Endothelial cell of umbilical vein (primary cell): ENCODE data around the gene CYP27A1. TPM values are rescaled to one million over a fixed set of nuclear protein-coding genes. Genes with fewer than 3 reads are reported as not detected.

Experiments
- BruUV-seq: library from RNA; stranded (reverse); fragments of 400-500 nt; replicated peaks from 2 replicates; lab custom pipeline; 2021; lab: Mats Ljungman, UMichigan
- CTCF ChIA-PET: fragments of 300-600, 350-600 bp; sonication (Branson Sonifier 250); formaldehyde crosslinking; loops from one replicate; lab custom pipeline; 2021; ENCODE audit warnings: antibody characterized with exemption, inconsistent platforms; lab: Charles Lee
- POLR2A ChIA-PET: fragments of 300-600, 350-600 bp; sonication (Branson Sonifier 250); formaldehyde crosslinking; loops from one replicate; lab custom pipeline; 2021; ENCODE audit warnings: antibody characterized with exemption, inconsistent platforms; lab: Charles Lee
- DNase-seq: peaks from one replicate; pipeline ENCODE4 v3.0.0-alpha.2; 2011; ENCODE audit warnings: low read depth, low spot score
- FAIRE-seq: peaks from 2 replicates; lab custom pipeline; 2011; peaks lifted over from hg19 to GRCh38; lab: Jason Lieb, UNC
- H2AFZ ChIP-seq: 2 replicates; pipeline ENCODE4 v1.6.0; 2012; ENCODE audit warnings: low read depth, low read length, control low read depth, inconsistent platforms
- H3K27ac ChIP-seq: 2 replicates; pipeline ENCODE4 v1.5.1; 2011; ENCODE audit warnings: low read depth, mild to moderate bottlenecking, control low read depth, low read length, moderate library complexity; ENCODE audit not compliant: insufficient read depth
- H3K27me3 ChIP-seq, 2 experiments: 2 replicates each; pipeline versions ENCODE4 v1.6.0 to v1.6.1; 2011; ENCODE audit warnings: low read length in 2 of 2, mixed read lengths in 1 of 2; ENCODE audit not compliant: control insufficient read depth in 2 of 2, insufficient read depth in 2 of 2
- H3K36me3 ChIP-seq, 2 experiments: 2 replicates in 1 of 2; 3 replicates in 1 of 2; pipeline ENCODE4 v1.5.1; 2011; ENCODE audit warnings: low read length in 2 of 2, mild to moderate bottlenecking in 1 of 2, moderate library complexity in 1 of 2; ENCODE audit not compliant: control insufficient read depth in 2 of 2, insufficient read depth in 2 of 2; ENCODE audit errors: extremely low read depth in 1 of 2
- H3K4me1 ChIP-seq: 3 replicates; pipeline ENCODE4 v1.5.1; 2011; ENCODE audit warnings: mild to moderate bottlenecking, low read length; ENCODE audit not compliant: control insufficient read depth, insufficient read depth; ENCODE audit errors: extremely low read depth
- H3K4me2 ChIP-seq: 2 replicates; pipeline ENCODE4 v1.6.1; 2011; ENCODE audit warnings: low read length, control low read depth, mixed read lengths; ENCODE audit not compliant: insufficient read depth
- H3K4me3 ChIP-seq, 3 experiments: fragments of 200-600 bp in 1 of 3; sonication (generic), shearing (Covaris generic) in 1 of 3; replicated peaks in 1 of 3; 2 replicates each; pipeline ENCODE4 v1.5.1; 2011 to 2016; ENCODE audit warnings: control low read depth in 3 of 3, low read length in 3 of 3, mild to moderate bottlenecking in 2 of 3, inconsistent platforms in 1 of 3, low read depth in 1 of 3, moderate library complexity in 1 of 3; ENCODE audit not compliant: insufficient read depth in 1 of 3
- H3K79me2 ChIP-seq: 2 replicates; pipeline ENCODE4 v1.6.0; 2012; ENCODE audit warnings: low read length, inconsistent platforms; ENCODE audit not compliant: control insufficient read depth, insufficient read depth
- H3K9ac ChIP-seq: replicated peaks from 2 replicates; pipeline ENCODE3; 2011; ENCODE audit warnings: low read length, control low read depth; ENCODE audit not compliant: insufficient read depth; ENCODE audit errors: extremely low read depth
- H3K9me1 ChIP-seq: replicated peaks from 3 replicates; pipeline ENCODE4 v1.6.0; 2011; ENCODE audit warnings: mild to moderate bottlenecking, low read length; ENCODE audit not compliant: control insufficient read depth, insufficient read depth; ENCODE audit errors: extremely low read depth
- H3K9me3 ChIP-seq: replicated peaks from 2 replicates; pipeline ENCODE4 v1.5.1; 2012; ENCODE audit warnings: low read length, inconsistent platforms; ENCODE audit not compliant: control insufficient read depth, insufficient read depth
- H4K20me1 ChIP-seq: replicated peaks from 2 replicates; pipeline ENCODE3; 2011; ENCODE audit warnings: mild to moderate bottlenecking, low read length; ENCODE audit not compliant: control insufficient read depth, insufficient read depth; ENCODE audit errors: extremely low read depth
- MYC ChIP-seq: IDR thresholded peaks from one replicate; pipeline ENCODE4 v1.6.1; 2011; ENCODE audit warnings: mild to moderate bottlenecking, low read depth, low read length
- POLR2A ChIP-seq: IDR thresholded peaks from 2 replicates; pipeline ENCODE4 v1.6.1; 2012; ENCODE audit warnings: low read depth, mild to moderate bottlenecking, control low read depth, low read length
- dilution Hi-C: fragments of 300-500 bp; cut with MboI; formaldehyde crosslinking; loops from one replicate; pipeline ENCODE4 v1.15.0; 2019; ENCODE audit warnings: low sequenced_read_pairs; ENCODE audit not compliant: extremely low pct_ligation_motif_present
- intact Hi-C: fragments of 100-400 bp; cut with micrococcal nuclease; formaldehyde crosslinking; loops from one replicate; pipeline ENCODE4 v1.10.0; 2022
- polyA plus RNA-seq, 4 experiments: library from polyadenylated mRNA; depleted of rRNA in 3 of 4; stranded (reverse) in 3 of 4; unstranded in 1 of 4; fragments of >200 nt; gene quantifications; 2 replicates each; pipeline versions ENCODE4 v1.2.1 to v1.2.3, GENCODE V29; 2011 to 2012; ENCODE audit warnings: missing spikeins in 1 of 4
- total RNA-seq: library from RNA; stranded (reverse); gene quantifications from 2 replicates; pipeline ENCODE4 v1.2.3, GENCODE V29; 2021

Gene CYP27A1
- total and polyA plus RNA-seq, 2 donors (not counting 3 experiments of a cell fraction or from before 2014, with no cell fraction given), result 15.1 to 34.9 TPM

DNA sequence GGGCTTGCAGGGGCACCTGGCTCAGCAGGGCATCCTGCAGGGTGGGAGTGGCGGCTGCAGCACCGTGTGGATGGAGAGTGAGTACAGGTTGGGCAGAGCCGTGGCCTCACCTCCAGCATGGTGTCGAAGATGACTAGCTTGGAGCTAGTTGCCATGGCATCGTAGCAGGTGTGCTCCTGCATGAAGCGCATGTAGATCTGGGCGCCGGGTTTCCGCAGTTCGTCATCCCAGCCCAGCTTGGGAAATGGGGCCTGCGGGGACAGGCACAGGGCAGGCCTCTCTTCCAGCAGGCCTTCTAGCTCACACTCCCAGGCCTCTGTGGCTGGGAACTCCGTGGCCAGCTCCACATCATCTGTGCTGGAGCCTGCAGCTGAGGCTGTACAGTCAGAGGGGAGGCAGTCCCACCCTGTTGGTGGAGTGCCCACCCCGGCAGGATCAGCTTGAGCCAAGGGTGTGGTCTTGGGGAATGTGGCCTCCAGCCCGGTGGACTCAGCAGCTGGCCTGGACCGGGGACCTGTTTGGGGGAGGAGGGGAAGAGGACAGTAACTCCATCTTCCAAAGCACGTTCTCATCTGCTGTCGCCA lies 48.0 kb downstream of the CYP27A1 start:
- no peaks in the 10 kb centered on the region for H3K9me3 ChIP-seq
- H4K20me1 ChIP-seq, result no peaks in the 10 kb centered on the region
- H3K9me1 ChIP-seq, result no peaks in the 10 kb centered on the region
- no peaks in the 10 kb centered on the region for H3K27me3 ChIP-seq
- no peak for TF ChIP-seq POLR2A
- ChIA-PET CTCF (interaction anchor here (0.8 to 1.9 kb wide), 3 partner anchors 18 to 68 kb away, joined by 3 to 17 read pairs (median 4); no protein-coding TSS in a partner anchor), POLR2A (no interaction called here)
- H3K9ac ChIP-seq, result no peak overlapping the region
- H3K36me3 ChIP-seq, result no peaks in the 10 kb centered on the region
- BruUV-seq, result no TSS peak
- intact Hi-C loops (no loop called here), dilution Hi-C loops (no loop called here)
- no peak for FAIRE-seq
- no peaks in the 10 kb centered on the region for H3K79me2 ChIP-seq
- peaks cover 17% of the 10 kb centered on the region for H3K4me1 ChIP-seq
- no peak overlapping the region for H2AFZ ChIP-seq
- DNase-seq, result no peak
- no peak overlapping the region for H3K4me3 ChIP-seq
- H3K27ac ChIP-seq, result no peak overlapping the region
- no peak overlapping the region for H3K4me2 ChIP-seq

- Histone ChIP-seq H3K79me2 (no peaks in the 10 kb centered on the region), H3K27ac (no peak overlapping the region), H4K20me1 (no peaks in the 10 kb centered on the region), H3K4me1 (peaks cover 17% of the 10 kb centered on the region), H3K9ac (no peak overlapping the region), H3K9me1 (no peaks in the 10 kb centered on the region), H2AFZ (no peak overlapping the region), H3K4me2 (no peak overlapping the region), H3K9me3 (no peaks in the 10 kb centered on the region), H3K4me3 (no peak overlapping the region), H3K36me3 (no peaks in the 10 kb centered on the region), H3K27me3 (no peaks in the 10 kb centered on the region)
- BruUV-seq, result no TSS peak
- TF ChIP-seq MYC, result no peak
- intact Hi-C loops, result no loop called here
- DNase-seq (no peak), FAIRE-seq (no peak)
- POLR2A ChIA-PET, result no interaction called here
- CTCF ChIA-PET, result interaction anchor here (1.3 kb wide), 1 partner anchor 21 kb away, joined by 3 read pairs; no protein-coding TSS in a partner anchor
- dilution Hi-C loops, result no loop called here
These were observed 48.8 kb downstream of the CYP27A1 start for GRCh38 chr2:218830526-218831306.
